T47D (cell line): ENCODE results near the gene CTRB1.
"Not testable (repeated sequence)": the region's sequence is repeated elsewhere in the genome, so short reads cannot be mapped to it uniquely, and the experiment has no call there.

ENCODE experiments used
- DNase-seq, 2 experiments: peaks; one replicate each; pipeline versions ENCODE4 v3.0.0 to v3.0.0-alpha.2; 2011 to 2012; ENCODE audit warnings: low read depth in 1 of 2, low spot score in 1 of 2
- JUND ChIP-seq: IDR thresholded peaks from 2 replicates; pipeline ENCODE4 v1.6.1; 2012; ENCODE audit warnings: low read depth
- in situ Hi-C: cut with HindIII; loops from 2 replicates; pipeline ENCODE4 v1.10.0; 2016; ENCODE audit warnings: low sequenced_read_pairs, low pct_unique_long_range_greater_than_20kb

CTRB1 gene

GRCh38 chr16:75206749-75207451 lies 11.9 kb upstream of the CTRB1 start, which contains the start of gene CTRB2:
TSS of gene CTRB2 (minus strand) at chr16:75207161. CDS start at chr16:75207141, 20 bp downstream.
- TF ChIP-seq JUND = no peak
- no peak for DNase-seq
- in situ Hi-C loops = no loop called here

- TF ChIP-seq JUND = no peak
- DNase-seq = no peak
- in situ Hi-C loops = no loop called here
Observed at GRCh38 chr16:75207831-75208230, 11.0 kb upstream of the CTRB1 start.

DNA sequence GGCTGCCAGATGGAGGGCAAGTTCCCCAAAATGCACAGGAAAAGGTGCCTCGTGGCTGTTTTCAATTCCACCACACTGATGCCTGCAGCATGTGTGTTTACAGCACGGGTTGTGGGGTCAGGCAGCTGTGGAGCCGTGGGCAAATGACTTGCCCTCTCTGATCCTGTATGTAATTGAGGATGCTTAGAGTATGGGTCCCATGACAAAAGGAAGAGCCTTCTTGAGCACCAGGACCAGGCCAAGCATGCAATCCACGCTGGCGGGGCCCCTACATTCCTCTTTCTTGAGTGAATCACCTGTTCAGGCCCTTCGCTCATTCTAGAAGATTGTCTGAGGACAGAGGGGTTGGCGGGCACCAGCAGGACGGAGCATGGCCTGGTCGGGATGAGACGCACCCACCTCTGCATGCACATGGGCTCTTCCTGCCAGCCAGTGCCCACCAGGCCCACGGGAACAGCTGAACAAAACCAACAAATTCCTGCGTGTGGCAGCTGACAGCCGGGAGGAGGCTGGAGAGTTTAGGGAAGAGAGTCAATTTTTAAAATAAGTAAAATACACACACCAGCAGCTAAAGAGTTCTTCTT lies 10.5 kb upstream of the CTRB1 start:
- TF ChIP-seq JUND = no peak
- no peak for DNase-seq
- in situ Hi-C loops = no loop called here

GRCh38 chr16:75208861-75209505 lies 9.8 kb upstream of the CTRB1 start:
- TF ChIP-seq JUND = no peak
- no peak for DNase-seq
- in situ Hi-C loops = no loop called here

GRCh38 chr16:75209514-75209913 lies 9.3 kb upstream of the CTRB1 start:
- in situ Hi-C loops, DNase-seq: not testable (repeated sequence)

GRCh38 chr16:75209944-75210343 lies 8.8 kb upstream of the CTRB1 start:
- no peak for DNase-seq
- in situ Hi-C loops = no loop called here
- TF ChIP-seq JUND = no peak

DNA sequence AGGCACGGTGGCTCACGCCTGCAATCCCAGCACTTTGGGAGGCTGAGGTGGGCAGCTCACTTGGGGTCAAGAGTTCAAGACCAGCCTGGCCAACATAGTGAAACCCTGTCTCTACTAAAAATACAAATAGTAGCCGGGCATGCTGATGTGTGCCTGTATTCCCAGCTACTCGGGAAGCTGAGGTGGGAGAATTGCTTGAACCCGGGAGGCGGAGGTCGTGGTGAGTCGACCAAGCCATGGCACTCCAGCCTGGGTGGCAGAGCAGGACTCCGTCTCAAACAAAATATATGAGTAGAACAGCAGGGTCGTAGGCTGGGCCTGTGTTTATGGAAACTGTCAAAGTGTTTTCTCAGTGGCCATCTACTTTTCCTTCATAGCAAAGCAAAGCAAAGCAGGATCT lies 7.5 kb upstream of the CTRB1 start:
- DNase-seq, in situ Hi-C loops: not testable (repeated sequence)

DNA sequence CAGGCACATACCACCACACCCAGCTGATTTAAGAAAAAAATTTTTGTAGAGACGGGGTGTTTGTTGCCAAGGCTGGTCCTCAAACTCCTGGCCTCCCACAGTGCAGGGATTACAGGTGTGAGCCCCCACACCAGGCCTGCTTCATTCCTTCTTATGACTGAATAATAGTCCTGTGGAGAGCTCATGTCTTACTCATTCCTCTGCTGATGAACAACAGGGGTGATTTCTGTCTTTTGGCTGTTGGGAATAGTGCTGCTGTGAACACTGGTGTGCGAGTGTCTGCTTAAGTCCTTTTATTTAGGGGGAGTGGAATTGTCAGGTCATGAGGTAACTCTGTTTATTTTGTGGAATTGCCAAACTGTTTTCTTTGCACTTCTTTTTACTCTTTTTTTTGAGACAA lies 2.7 kb upstream of the CTRB1 start:
- in situ Hi-C loops = no loop called here
- no peak for DNase-seq
- no peak for TF ChIP-seq JUND

DNA sequence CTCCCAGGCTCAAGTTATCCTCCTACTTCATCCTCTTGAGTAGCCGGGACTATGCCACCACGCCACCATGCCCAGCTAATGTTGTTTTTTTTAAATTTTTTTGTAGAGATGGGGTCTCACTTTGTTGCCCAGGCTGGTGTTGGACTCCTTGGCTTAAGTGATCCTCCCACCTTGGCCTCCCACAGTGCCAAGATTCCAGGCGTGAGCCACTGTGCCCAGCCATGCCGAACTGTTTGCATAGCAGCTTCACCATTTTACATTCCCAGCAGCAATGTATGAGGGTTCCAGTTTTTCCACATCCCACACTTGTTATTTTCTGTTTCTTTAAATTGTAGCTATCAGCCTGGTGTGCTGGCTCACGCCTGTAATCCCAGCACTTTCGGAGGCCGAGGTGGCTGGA lies 2.2 kb upstream of the CTRB1 start:
- DNase-seq = no peak
- in situ Hi-C loops = no loop called here
- TF ChIP-seq JUND = no peak

- DNase-seq = no peak
- TF ChIP-seq JUND = no peak
- in situ Hi-C loops = no loop called here
Observed at GRCh38 chr16:75217389-75217851, 1.4 kb upstream of the CTRB1 start.

DNA sequence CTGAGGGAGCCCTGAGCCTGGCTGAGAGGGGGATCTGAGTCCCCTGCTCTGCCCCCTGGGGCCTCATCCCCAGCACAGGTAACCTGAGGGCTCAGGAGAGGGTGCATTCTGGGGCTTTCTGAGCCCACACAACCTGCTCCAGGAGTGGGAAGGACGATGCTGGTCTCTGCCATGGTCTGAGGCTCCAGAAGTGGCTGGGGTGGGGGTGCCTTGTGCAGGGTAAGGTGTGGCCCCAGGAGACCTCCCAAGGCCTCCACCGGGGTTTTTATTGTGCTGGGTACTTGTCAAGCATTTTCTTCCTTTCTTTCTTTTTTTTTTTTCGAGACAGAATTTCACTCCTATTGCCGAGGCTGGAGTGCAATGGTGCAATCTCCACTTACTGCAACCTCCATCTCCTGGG lies 300 bp downstream of the CTRB1 start:
- no peak for DNase-seq
- no peak for TF ChIP-seq JUND
- in situ Hi-C loops = no loop called here

GRCh38 chr16:75219838-75220237 lies 1.1 kb downstream of the CTRB1 start:
- no peak for DNase-seq
- no peak for TF ChIP-seq JUND
- in situ Hi-C loops = no loop called here

- DNase-seq = no peak
- in situ Hi-C loops = no loop called here
- no peak for TF ChIP-seq JUND
Observed at GRCh38 chr16:75222271-75222783, 3.5 kb downstream of the CTRB1 start.

DNA sequence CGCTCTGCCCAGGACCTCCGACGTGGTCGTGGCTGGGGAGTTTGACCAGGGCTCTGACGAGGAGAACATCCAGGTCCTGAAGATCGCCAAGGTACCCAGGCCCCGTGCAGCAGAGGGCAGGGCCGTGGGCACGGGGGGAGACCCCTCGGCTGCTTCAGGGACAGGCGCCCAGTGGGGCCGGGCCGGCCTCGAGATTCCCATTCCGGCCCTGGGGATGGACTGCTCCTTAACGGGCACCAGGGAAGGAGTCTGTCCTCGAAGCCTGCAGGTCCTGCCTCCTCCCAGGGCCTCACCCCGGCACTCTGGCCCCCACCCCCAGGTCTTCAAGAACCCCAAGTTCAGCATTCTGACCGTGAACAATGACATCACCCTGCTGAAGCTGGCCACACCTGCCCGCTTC lies 4.3 kb downstream of the CTRB1 start:
- DNase-seq, in situ Hi-C loops: not testable (repeated sequence)
